ENCODE data around the gene THOC7.

DNA sequence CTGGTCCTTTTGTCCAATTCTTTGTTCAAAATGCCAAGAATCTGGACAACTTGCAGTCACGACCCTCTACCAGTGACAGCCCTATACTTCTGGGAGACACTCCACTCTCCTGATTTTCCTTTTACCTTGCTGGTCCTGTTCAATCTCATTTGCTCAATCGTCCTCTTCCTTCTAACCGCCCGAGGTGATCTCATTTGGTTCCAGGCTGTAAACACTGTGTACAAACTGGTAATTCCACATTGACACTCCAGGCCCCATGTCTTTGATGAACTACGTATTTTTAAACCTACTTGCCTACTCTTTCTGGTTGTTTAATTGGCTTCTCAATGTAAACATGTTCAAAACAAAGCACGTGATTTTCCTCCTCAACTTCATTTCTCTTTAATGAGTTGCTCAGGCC is 68.2 kb downstream of the THOC7 start:
- TF ChIP-seq EZH2phosphoT487 (IDR thresholded peaks at IDR 0.05; ENCODE audit: borderline replicate concordance) (no peak), CTCF (conservative IDR thresholded peaks at IDR 0.05; ENCODE audit: low read length) (no peak)

Measured in Loucy (cell line).